HG03097 (cell line): ENCODE results near the gene C16orf90.

ENCODE experiments used
- ATAC-seq: cut with Tn5 transposase; IDR thresholded peaks from one replicate; pipeline ENCODE4 v1.9.1; 2021; ENCODE audit not compliant: unreplicated experiment, low FRiP score

C16orf90 gene

DNA sequence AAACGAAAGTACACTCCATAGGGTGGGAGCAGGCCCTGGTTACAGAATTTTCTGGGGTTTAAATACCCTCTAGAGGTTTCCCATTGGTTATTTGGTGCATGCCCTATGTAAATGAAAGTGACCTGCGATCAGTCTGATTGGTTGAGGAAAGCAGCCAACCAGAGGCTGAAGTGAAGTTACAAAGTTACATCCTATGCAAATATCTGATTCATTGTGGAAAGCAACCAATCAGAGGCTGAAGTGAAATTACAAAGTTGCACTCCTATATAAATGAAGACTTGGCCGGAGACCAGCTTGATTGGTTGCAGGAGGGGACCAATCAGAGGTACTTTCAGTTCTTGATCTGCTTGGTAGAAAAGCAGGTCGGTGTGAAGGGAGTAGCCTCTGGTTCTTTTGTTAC is 27.4 kb downstream of the C16orf90 start:
- ATAC-seq: no peak

DNA sequence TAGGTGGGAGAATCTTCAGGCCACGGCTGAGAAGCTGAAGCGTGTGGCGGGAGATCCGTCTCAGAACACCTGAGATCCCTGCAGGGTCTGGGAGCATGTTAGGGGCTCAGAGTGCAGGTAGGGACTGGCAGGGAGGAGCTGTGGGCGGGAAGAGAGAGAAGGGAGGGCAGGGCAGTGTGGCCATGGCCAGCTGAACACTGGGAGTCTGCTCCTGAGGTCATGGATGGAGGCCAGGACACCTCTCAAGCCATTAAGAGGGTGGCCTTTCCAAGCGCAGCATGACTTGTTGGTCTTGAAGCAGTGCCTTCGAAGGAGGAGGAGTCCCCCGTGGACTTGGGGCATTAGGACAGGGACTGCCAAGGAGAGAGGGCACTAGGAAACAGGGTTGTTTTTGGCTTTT is 28.1 kb downstream of the C16orf90 start:
- ATAC-seq: no peak

DNA sequence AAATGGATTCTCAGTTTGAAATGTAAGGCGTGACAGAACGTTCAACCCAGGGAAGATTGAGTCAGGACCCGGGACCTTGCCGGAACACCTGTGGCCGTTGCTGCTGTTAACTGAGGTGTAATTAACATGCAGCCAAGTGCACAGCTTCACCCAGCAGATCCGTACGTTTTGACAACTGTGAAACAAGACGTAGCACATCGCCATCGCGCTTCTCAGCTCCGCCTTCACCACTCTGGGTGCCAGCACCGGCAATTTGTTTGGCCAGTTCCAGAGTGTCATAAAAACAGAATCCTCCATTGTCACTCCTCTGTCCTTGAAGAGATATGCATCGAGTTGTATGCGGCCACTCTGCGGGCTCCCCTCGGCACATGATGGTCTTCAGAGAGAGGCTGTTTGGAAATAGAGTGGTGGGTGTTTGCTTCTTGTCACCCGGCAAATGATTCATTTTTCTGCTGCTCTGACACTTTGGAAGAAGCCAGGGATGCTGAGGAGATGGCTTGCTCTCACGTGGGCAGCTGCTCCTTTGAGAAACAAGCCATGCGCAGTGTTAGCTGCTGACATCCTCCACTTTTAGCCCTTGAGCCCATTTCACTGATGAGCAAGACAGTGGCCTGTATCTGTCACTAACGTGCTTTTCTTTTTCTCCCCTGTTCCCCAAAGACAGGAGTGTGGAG is 29.2 kb downstream of the C16orf90 start:
- ATAC-seq: no peak

DNA sequence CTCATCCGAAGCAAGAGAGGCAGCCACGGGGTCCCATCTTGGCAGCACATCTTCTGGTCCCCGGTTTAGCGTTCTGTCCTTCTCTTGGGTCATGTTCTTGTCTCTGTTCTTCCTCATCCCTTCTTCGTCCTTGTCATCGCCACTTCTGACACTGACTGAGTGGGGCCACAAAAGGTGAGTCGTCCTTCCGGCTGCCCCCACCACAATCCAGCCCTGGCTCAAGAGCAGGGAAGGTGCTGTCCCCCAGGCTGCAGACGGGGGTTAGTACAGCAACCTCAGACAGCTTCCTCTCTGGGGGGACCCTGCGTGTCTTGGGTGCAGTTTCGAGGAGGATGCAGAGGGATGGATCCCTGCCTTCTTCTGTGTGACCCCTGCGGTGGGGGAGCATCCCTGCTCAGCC is 30.0 kb downstream of the C16orf90 start:
- no peak for ATAC-seq

DNA sequence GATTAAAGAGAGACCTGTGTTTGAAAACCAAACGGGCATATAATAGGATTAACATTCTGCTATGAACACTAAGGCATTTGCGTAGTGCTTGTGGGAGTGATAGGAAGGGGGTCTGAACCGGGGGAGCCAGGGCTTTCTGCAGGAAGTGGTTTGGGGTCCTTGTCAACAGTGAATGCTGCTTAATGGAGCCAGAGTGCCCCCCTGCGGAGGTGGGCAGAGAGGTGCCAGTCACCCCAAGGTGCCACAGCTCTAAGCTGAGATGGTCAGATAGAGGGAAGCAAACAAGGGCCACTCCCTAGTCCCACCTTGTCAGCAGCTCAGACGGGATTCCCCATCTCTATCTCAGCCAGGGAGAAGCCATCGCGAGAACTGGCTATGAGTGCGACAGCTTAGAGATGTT is 34.1 kb downstream of the C16orf90 start:
- ATAC-seq: no peak

DNA sequence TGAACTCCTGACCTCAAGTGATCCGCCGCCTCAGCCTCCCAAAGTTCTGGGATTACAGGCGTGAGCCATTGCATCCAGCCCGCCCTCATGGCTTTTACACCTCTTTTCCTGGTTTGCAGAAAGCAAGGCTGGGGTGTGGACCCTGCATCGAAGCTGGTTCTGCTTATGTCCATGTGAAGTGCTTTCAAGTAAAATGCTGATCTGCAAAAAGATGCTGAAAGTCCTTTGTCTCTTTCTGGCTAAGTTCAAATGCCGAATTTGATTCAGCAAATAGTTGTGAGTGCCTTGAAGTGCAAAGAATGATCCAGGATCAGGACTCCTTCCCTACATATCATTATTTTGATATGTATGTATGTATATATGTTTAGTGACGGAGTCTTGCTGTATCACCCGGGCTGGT is 34.7 kb downstream of the C16orf90 start:
- ATAC-seq: no peak

DNA sequence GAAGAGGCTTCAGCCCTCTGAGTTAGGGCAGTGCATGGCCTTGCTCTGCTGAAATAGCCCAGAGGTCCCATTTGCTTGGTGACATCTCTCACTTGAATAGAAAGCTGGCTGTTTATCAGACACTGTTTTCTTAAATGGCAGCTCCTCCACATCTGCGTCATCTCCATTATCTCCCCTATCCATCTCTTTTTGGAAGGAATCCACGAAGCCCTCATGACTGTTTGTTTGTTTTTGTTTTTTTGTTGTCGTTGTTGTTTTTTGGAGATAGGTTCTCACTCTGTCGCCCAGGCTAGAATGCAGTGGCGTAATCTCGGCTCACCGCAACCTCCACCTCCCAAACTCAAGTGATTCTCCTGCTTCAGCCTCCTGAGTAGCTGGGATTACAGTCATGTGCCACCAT is 35.2 kb downstream of the C16orf90 start:
- ATAC-seq: no peak

DNA sequence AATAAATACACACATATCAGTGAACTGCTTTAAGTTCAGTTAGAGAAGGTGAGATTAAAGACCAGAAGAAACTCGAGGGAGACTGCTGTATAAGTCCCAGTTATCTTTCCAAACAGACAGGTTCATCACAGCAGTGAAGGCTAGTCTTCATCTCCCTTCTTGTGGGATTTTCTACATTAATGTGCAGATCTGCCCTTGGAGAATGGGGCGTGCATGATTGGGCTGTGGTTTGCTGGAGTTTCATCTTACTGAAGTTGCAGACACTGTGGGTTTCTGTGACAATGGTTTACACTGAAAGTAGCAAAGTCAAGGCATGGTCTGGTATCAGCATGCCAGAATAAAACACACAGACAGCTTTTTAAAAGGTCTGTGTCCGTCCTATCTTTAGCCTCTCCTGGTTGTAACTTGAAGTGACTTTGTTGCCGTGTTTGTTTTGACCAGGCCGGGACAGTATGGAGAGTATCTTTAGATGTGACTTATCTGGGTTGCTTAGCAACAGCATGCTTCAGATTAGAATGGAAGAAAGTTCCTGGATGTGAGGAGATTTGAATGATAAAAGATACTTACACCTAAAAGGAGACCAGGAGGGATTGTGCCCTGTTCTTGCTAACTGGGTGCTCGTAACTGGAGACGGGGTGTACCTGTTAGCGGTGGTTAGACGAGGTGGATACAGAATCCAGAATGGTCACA is 35.7 kb downstream of the C16orf90 start:
- no peak for ATAC-seq

DNA sequence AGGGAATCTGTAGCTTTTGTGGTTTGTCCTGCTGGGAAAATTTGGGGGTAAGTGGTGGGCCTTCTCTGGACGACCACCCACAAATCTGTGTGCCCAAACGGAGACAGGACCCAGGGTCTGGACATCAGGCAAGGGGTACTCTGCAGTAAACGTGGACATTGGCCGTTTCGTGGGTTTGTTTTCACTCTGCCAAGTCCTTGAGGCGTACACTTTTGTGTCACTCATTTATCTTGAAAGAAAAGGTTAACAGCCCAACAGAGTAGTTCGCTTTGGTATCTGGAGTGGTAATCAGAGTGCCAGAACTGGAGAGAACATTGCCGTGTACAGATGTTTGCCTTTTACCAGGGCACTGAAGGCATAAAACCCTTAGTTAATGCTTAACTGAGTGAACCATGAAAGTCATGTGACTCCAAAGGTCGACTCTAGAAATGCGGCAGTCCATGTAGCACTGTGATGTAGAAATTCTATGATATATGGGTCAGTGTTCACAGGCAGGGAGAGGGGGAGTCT is 36.4 kb downstream of the C16orf90 start:
- ATAC-seq: no peak

DNA sequence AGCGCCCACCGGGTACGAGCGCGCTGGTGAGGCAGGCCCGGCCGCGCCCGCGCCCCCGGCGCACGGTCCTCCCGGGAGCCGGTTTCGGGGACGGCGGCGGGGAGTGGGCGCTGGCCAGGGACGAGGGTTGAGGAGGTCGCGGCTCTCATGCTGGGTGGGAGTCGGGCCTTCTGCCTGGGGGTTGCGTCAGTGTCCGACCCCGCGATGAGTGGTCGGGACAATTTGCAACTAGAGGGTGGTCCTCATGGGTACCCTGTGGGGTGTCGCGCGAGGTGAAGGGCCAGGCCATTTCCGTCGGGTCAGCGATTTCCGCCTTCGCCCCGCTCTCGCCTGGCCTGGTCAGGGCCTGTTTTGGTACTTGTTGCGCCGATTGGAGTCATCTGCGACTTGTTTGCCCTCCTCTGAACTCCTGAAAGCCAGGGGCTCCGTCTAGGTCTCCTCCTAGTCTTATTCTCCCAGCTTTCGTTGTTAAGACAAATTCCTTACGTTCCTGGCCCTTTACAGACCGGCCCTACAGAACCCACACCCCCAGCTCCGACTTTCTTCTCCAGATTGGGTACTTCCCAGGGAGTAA is 36.9 kb downstream of the C16orf90 start:
- peak; percentile 17 for ATAC-seq

DNA sequence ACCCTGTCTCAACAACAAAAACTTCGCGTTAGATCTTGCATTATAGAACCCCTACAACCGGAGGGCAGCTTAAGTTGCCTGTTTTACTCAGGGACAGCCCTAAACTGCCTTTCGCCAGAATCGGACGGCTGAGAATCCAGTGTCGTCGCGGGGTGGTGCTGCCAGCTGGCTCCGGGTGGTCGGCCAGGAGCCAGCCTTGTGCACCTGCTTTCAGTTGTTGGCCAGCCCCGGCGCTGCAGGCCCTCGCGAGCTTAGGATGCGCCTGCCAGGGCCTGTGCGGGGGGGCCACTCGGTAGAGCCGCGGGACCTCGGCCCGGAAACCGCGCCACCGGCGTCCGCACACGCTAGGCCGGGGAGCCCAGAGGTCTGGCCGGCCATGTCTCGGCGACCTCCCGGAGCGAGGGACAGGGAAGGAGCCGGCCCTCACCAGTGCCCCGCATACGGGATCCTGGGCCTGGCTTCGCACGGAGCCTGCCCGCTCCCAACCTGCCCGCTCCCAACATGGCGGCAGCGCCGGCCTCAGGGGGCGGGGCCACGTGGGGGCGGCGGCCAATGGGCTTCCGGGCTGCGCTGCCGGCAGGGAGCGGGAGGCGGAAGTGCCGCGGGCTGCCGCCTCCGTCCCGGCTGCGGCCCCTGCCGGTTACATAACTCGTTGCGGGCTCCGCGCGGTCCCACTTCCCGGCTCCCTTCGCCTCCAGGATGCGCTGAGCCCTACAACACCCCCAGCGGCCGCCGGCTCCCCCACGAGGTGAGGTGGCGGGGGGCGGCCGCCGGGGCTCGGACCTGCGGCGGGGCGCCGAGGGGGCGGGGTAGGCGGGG is 37.6 kb downstream of the C16orf90 start:
- peak; percentile 64 for ATAC-seq

DNA sequence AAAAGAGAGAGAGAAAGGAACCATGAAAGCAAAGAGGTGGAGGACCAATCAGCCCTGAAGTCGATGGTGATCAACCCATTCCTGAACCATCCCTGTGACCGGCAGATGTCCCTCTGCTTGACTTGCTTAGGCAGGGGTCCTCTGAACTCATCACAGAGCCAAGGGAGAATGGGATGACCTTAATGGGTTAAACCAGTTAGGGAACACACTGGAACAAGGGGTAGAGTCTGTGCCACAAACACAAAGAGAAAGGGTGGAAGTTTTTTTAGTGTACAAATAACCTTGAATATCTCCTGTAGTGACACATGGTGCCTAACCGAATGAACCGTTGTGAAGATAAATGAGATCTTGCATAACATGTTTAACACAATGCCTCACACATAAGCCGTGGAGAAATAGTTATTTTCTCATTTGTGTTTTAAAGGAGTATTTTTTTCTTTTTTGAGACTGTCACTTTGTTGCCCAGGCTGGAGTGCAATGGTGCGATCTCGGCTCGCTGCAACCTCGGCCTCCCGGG is 40.6 kb downstream of the C16orf90 start:
- no peak for ATAC-seq

DNA sequence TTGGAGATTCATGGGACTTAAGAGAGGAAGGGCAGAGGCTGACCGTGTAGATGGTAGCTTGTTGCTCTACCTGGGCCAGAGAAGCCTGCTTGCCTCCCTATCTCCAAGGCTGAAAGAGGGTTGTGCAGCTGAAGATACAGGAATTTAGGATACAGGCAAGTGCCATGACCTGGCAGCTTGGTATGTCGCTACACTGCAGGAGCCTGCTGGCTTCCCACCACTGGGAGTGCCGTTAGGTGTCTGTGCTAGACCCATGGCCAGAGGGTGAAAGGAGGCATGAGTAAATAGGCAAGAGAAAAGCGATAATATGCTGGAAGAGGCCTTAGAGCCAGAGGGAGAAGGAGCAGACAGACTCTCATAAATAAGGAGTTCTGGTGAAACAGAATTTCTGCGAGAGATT is 41.2 kb downstream of the C16orf90 start:
- ATAC-seq: no peak

DNA sequence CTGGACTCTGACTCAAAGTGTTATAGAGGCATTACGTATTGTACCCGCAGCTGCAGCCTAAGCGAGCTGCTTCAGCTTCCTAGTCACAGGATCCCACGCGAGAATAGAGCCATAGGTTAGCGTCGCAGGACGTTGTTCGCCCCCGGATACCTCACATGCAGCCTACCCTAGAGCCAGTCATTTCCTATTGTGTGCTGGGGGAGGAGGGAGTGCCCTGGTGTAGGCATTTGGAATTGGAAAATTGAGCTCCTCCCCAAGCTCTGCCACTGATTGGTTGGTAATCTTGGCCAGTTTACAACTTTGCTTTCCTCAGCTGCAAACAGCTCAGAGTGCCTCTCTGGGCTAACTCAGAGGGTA is 51.3 kb downstream of the C16orf90 start:
- peak; percentile 31 for ATAC-seq
